GM06990 (cell line): ENCODE data around the gene B4GALNT4.

Experiments
- DNase-seq: peaks from one replicate; pipeline ENCODE4 v3.0.0-alpha.2; 2011; ENCODE audit not compliant: insufficient read length; ENCODE audit errors: extremely low read depth
- H3K27me3 ChIP-seq: replicated peaks from 2 replicates; pipeline ENCODE4 v1.6.0; 2011; ENCODE audit warnings: low read length; ENCODE audit not compliant: control insufficient read depth, insufficient read depth
- H3K36me3 ChIP-seq: 2 replicates; pipeline ENCODE4 v1.5.1; 2011; ENCODE audit warnings: low read length; ENCODE audit not compliant: control insufficient read depth, insufficient read depth
- H3K4me3 ChIP-seq: replicated peaks from 2 replicates; pipeline ENCODE4 v1.5.1; 2011; ENCODE audit warnings: low read depth, mild to moderate bottlenecking, control low read depth, low read length
- TF ChIP-seq, protein P1 (sequence below): IDR thresholded peaks from 2 replicates; pipeline ENCODE4 v1.5.1; 2011; ENCODE audit warnings: low read length, control low read depth, mild to moderate bottlenecking, inconsistent platforms; ENCODE audit not compliant: insufficient read depth, poor library complexity, severe bottlenecking

B4GALNT4 gene

DNA sequence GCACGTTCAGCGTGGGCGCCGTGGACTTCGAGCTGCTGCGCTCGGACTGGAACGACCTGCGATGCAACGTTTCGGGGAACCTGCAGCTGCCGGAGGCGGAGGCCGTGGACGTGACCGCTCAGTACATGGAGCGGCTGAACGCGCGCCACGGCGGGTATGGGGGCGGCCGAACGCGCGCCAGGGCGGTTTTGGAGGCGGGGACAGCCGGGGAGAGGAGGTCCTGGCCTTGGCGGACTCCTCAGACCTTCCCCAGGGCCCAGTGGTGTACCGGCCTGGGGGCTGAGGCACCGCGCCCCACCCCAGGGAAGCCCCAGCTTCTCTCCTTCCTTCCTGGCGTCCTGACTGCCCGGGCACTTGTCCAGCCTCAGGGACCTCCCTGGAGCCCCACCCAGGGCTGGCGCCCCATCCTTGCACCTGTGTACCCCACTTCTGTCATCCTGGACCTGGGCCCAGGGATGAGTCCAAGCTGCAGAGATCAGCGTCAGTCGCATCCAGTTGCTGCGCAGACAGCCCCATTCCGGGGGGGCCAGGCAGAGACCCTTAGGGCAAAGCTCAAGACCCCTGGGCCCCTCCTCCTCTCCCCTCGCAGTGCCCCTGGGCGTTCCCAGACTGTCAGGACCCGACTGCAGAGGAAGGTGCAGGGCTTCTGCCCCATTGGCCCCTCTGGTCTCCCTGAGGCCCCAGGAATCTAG, 8.0 kb downstream of the B4GALNT4 start:
- no peaks in the 10 kb centered on the region for H3K27me3 ChIP-seq
- no peak for DNase-seq
- H3K36me3 ChIP-seq, result no peaks in the 10 kb centered on the region
- H3K4me3 ChIP-seq, result no peak overlapping the region
- TF ChIP-seq, protein P1, sequence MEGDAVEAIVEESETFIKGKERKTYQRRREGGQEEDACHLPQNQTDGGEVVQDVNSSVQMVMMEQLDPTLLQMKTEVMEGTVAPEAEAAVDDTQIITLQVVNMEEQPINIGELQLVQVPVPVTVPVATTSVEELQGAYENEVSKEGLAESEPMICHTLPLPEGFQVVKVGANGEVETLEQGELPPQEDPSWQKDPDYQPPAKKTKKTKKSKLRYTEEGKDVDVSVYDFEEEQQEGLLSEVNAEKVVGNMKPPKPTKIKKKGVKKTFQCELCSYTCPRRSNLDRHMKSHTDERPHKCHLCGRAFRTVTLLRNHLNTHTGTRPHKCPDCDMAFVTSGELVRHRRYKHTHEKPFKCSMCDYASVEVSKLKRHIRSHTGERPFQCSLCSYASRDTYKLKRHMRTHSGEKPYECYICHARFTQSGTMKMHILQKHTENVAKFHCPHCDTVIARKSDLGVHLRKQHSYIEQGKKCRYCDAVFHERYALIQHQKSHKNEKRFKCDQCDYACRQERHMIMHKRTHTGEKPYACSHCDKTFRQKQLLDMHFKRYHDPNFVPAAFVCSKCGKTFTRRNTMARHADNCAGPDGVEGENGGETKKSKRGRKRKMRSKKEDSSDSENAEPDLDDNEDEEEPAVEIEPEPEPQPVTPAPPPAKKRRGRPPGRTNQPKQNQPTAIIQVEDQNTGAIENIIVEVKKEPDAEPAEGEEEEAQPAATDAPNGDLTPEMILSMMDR, result no peak

- TF ChIP-seq, protein P1, result no peak
- H3K36me3 ChIP-seq, result no peaks in the 10 kb centered on the region
- H3K4me3 ChIP-seq, result no peak overlapping the region
- H3K27me3 ChIP-seq, result no peaks in the 10 kb centered on the region; the same call in 1 of the 2 replicates
- DNase-seq, result no peak
Measured at GRCh38 chr11:377883-378500, 8.7 kb downstream of the B4GALNT4 start.

DNA sequence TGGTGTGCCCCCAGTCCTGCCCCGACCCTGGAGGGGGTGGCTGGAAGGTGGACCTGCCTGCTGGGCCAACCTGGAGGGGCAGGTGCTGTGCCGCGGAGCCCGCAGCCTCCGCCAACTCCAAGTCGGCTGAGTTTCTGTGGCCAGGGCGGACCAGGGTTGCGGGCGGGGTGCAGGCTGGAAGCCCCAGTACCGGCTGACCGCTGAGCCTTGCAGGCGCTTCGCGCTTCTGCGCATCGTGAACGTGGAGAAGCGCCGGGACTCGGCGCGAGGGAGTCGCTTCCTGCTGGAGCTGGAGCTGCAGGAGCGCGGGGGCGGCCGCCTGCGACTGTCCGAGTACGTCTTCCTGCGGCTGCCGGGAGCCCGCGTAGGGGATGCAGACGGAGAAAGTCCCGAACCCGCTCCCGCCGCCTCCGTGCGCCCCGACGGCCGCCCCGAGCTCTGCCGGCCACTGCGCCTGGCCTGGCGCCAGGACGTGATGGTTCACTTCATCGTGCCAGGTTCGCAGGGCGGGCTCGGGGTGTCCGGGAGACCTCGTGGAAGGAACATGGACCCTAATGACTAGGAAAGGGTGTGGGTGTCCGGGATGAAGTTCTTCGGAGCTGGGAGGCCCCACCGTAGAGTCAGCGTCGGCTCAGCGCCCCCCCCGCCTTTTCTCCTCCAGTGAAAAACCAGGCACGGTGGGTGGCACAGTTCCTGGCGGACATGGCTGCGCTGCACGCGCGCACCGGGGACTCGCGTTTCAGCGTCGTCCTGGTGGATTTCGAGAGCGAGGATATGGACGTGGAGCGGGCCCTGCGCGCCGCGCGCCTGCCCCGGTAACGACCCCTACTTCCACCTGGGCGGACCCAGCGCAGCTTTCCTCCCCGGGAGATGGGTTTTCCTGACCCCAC, 10.2 kb downstream of the B4GALNT4 start:
- DNase-seq, result no peak
- H3K4me3 ChIP-seq, result no peak overlapping the region
- no peaks in the 10 kb centered on the region; the same call in 1 of the 2 replicates for H3K27me3 ChIP-seq
- TF ChIP-seq, protein P1, result no peak
- H3K36me3 ChIP-seq, result no peaks in the 10 kb centered on the region

DNA sequence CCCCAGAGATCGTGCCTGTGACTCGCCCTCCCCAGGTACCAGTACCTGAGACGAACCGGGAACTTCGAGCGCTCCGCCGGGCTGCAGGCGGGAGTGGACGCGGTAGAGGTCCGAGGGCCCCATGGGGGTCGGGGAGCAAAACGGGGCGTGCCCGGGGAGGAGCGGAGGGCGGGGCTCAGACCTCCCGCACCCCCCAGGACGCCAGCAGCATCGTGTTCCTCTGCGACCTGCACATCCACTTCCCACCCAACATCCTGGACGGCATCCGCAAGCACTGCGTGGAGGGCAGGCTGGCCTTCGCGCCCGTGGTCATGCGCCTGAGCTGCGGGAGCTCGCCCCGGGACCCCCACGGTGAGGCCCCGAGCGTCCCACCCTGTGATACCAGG, 10.8 kb downstream of the B4GALNT4 start:
- Histone ChIP-seq H3K36me3 (no peaks in the 10 kb centered on the region), H3K4me3 (no peak overlapping the region), H3K27me3 (no peaks in the 10 kb centered on the region; the same call in 1 of the 2 replicates)
- no peak for DNase-seq
- TF ChIP-seq, protein P1, result no peak

DNA sequence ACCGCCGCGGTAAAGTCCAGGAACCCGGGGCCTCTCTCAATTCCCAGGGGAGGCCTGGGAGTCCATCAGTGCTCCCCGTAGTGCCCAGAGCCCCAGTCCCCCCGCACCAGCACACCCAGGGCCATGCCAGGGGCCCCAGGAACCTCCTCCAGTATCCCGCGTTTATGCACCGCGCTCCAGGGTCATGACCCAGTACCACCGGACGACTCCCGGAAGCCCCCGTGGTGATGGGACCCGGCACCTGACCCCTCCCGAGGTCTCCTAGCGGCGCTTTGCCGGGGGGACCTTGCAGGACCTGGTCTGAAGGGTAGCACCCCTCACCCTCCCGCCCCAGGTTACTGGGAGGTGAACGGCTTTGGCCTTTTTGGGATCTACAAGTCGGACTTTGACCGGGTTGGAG, 11.2 kb downstream of the B4GALNT4 start:
- H3K4me3 ChIP-seq, result no peak overlapping the region
- H3K27me3 ChIP-seq, result no peaks in the 10 kb centered on the region; the same call in 1 of the 2 replicates
- no peaks in the 10 kb centered on the region for H3K36me3 ChIP-seq
- DNase-seq, result no peak
- TF ChIP-seq, protein P1, result no peak
